OCI-LY3 (cell line): ENCODE measurements around the gene PIK3R5.

Experiments
- CTCF ChIP-seq: fragments of 200-600, 300-600 bp; sonication (generic); IDR thresholded peaks from 2 replicates; pipeline ENCODE4 v1.5.1; 2014; ENCODE audit warnings: antibody characterized with exemption, low read length, low read depth
- EZH2phosphoT487 ChIP-seq: fragments of 200-600 bp; shearing (Covaris generic); IDR thresholded peaks from 2 replicates; pipeline ENCODE4 v1.6.1; 2018; ENCODE audit warnings: antibody characterized with exemption, mixed run types, low read depth

- TF ChIP-seq CTCF = no peak
- no peak for TF ChIP-seq EZH2phosphoT487
Observed at GRCh38 chr17:8928347-8928746, 37.2 kb downstream of the PIK3R5 start.
